ENCODE results near the gene EXOC3L4.

EXOC3L4 gene

GRCh38 chr14:103136388-103137271, 42.1 kb downstream of the EXOC3L4 start:
- H3K4me1 Mint-ChIP-seq: peaks cover 13% of the 10 kb centered on the region
- DNase-seq (ENCODE audit: low spot score in 2 of 2): no peak
- H3K4me3 Mint-ChIP-seq: no peak overlapping the region
- ATAC-seq: no peak
- H3K9me3 Mint-ChIP-seq: no peaks in the 10 kb centered on the region
- H3K36me3 Mint-ChIP-seq: no peaks in the 10 kb centered on the region
- peak overlapping the region; percentile 68 for H3K27ac Mint-ChIP-seq

GRCh38 chr14:103137689-103138300, 43.3 kb downstream of the EXOC3L4 start:
- H3K36me3 Mint-ChIP-seq: no peaks in the 10 kb centered on the region
- H3K4me3 Mint-ChIP-seq: no peak overlapping the region
- peaks cover 13% of the 10 kb centered on the region for H3K4me1 Mint-ChIP-seq
- H3K27ac Mint-ChIP-seq: no peak overlapping the region
- H3K9me3 Mint-ChIP-seq: no peaks in the 10 kb centered on the region
- ATAC-seq: no peak
- no peak for DNase-seq (ENCODE audit: low spot score in 2 of 2)

GRCh38 chr14:103138301-103139131, 44.0 kb downstream of the EXOC3L4 start:
- Mint-ChIP-seq H3K27ac (no peak overlapping the region), H3K4me3 (no peak overlapping the region), H3K4me1 (peaks cover 13% of the 10 kb centered on the region), H3K36me3 (no peaks in the 10 kb centered on the region), H3K9me3 (no peaks in the 10 kb centered on the region)
- ATAC-seq: no peak
- no peak for DNase-seq (ENCODE audit: low spot score in 2 of 2)

- no peaks in the 10 kb centered on the region for H3K9me3 Mint-ChIP-seq
- DNase-seq (ENCODE audit: low spot score in 2 of 2) (no peak), ATAC-seq (no peak)
- peaks cover 13% of the 10 kb centered on the region for H3K4me1 Mint-ChIP-seq
- H3K4me3 Mint-ChIP-seq: no peak overlapping the region
- H3K36me3 Mint-ChIP-seq: no peaks in the 10 kb centered on the region
- H3K27ac Mint-ChIP-seq: no peak overlapping the region
Measured at GRCh38 chr14:103139132-103140025, 44.9 kb downstream of the EXOC3L4 start.

GRCh38 chr14:103140316-103141109, 46.0 kb downstream of the EXOC3L4 start:
- DNase-seq (ENCODE audit: low spot score in 2 of 2) (no peak), ATAC-seq (peak; percentile 60)
- no peaks in the 10 kb centered on the region for H3K36me3 Mint-ChIP-seq
- no peaks in the 10 kb centered on the region for H3K9me3 Mint-ChIP-seq
- no peak overlapping the region for H3K27ac Mint-ChIP-seq
- H3K4me3 Mint-ChIP-seq: no peak overlapping the region
- peaks cover 13% of the 10 kb centered on the region for H3K4me1 Mint-ChIP-seq

GRCh38 chr14:103141117-103141796, 46.7 kb downstream of the EXOC3L4 start:
- H3K9me3 Mint-ChIP-seq: no peaks in the 10 kb centered on the region
- no peak overlapping the region for H3K27ac Mint-ChIP-seq
- no peaks in the 10 kb centered on the region for H3K36me3 Mint-ChIP-seq
- DNase-seq (ENCODE audit: low spot score in 2 of 2) (peak in 1 of 2 donors; percentile 58), ATAC-seq (peak; percentile 24)
- peaks cover 13% of the 10 kb centered on the region for H3K4me1 Mint-ChIP-seq
- H3K4me3 Mint-ChIP-seq: no peak overlapping the region

GRCh38 chr14:103142026-103142425, 47.5 kb downstream of the EXOC3L4 start:
- no peaks in the 10 kb centered on the region for H3K9me3 Mint-ChIP-seq
- H3K36me3 Mint-ChIP-seq: no peaks in the 10 kb centered on the region
- no peak overlapping the region for H3K27ac Mint-ChIP-seq
- H3K4me1 Mint-ChIP-seq: peaks cover 13% of the 10 kb centered on the region
- H3K4me3 Mint-ChIP-seq: no peak overlapping the region
- no peak for DNase-seq (ENCODE audit: low spot score in 2 of 2)
- no peak for ATAC-seq

- Mint-ChIP-seq H3K27ac (no peak overlapping the region), H3K4me3 (no peak overlapping the region), H3K9me3 (no peaks in the 10 kb centered on the region), H3K4me1 (peaks cover 13% of the 10 kb centered on the region), H3K36me3 (no peaks in the 10 kb centered on the region)
- ATAC-seq: no peak
- DNase-seq (ENCODE audit: low spot score in 2 of 2): no peak
Measured at GRCh38 chr14:103142721-103143302, 48.3 kb downstream of the EXOC3L4 start.

GRCh38 chr14:103143506-103143905, 49.0 kb downstream of the EXOC3L4 start:
- Mint-ChIP-seq H3K9me3 (no peaks in the 10 kb centered on the region), H3K36me3 (no peaks in the 10 kb centered on the region), H3K4me1 (peaks cover 13% of the 10 kb centered on the region), H3K27ac (no peak overlapping the region), H3K4me3 (no peak overlapping the region)
- DNase-seq (ENCODE audit: low spot score in 2 of 2) (no peak), ATAC-seq (no peak)

- no peak for DNase-seq (ENCODE audit: low spot score in 2 of 2)
- Mint-ChIP-seq H3K4me3 (no peak overlapping the region), H3K27ac (no peak overlapping the region), H3K36me3 (no peaks in the 10 kb centered on the region), H3K9me3 (no peaks in the 10 kb centered on the region), H3K4me1 (peaks cover 13% of the 10 kb centered on the region)
- ATAC-seq: no peak
Measured at GRCh38 chr14:103144085-103144484, 49.6 kb downstream of the EXOC3L4 start.

GRCh38 chr14:103146141-103146709, 51.7 kb downstream of the EXOC3L4 start:
- DNase-seq (ENCODE audit: low spot score in 2 of 2) (no peak), ATAC-seq (no peak)
- Mint-ChIP-seq H3K4me1 (peaks cover 4% of the 10 kb centered on the region), H3K27ac (no peak overlapping the region), H3K36me3 (no peaks in the 10 kb centered on the region), H3K9me3 (no peaks in the 10 kb centered on the region), H3K4me3 (no peak overlapping the region)

- ATAC-seq: no peak
- H3K9me3 Mint-ChIP-seq: no peaks in the 10 kb centered on the region
- H3K36me3 Mint-ChIP-seq: no peaks in the 10 kb centered on the region
- H3K4me1 Mint-ChIP-seq: no peaks in the 10 kb centered on the region
- H3K27ac Mint-ChIP-seq: no peak overlapping the region
- DNase-seq (ENCODE audit: low spot score in 2 of 2): no peak
- no peak overlapping the region for H3K4me3 Mint-ChIP-seq
Measured at GRCh38 chr14:103149351-103150237, 55.1 kb downstream of the EXOC3L4 start.
